Left lung (tissue), 10 donors: ENCODE results near the gene SLC25A42. TPM values are rescaled to one million over a fixed set of nuclear protein-coding genes. Genes with fewer than 3 reads are reported as not detected.
A peak's percentile ranks its signal among the peaks of the same experiment; 100 is the strongest.

Source experiments
- ATAC-seq: fragments of 200-7000 bp; cut with Tn5 transposase; one replicate; pipeline ENCODE4 v1.9.1; 2020; ENCODE audit warnings: moderate library complexity
- DNase-seq, 4 donors: peaks; one replicate each; pipeline ENCODE4 v3.0.0-alpha.2; 2013 to 2020
- H3K27ac ChIP-seq, 2 donors: fragments of 200-600 bp; sonication (generic) in 1 of 2; one replicate each; pipeline versions ENCODE4 v1.5.0 to v1.8.0; 2020 to 2021
- H3K27me3 ChIP-seq, 2 donors: fragments of 200-600 bp; sonication (generic) in 1 of 2; one replicate each; pipeline versions ENCODE4 v1.5.0 to v1.8.0; 2020 to 2021
- H3K36me3 ChIP-seq, 2 donors: fragments of 200-600 bp; sonication (generic) in 1 of 2; one replicate each; pipeline versions ENCODE4 v1.5.0 to v1.8.0; 2020 to 2021
- H3K4me1 ChIP-seq, 2 donors: fragments of 200-600 bp; one replicate each; pipeline ENCODE4 v1.8.0; 2021
- H3K4me3 ChIP-seq, 2 donors: fragments of 200-600 bp; sonication (generic) in 1 of 2; one replicate each; pipeline versions ENCODE4 v1.5.0 to v1.8.0; 2020 to 2021; ENCODE audit warnings: mild to moderate bottlenecking in 1 of 2
- H3K9me3 ChIP-seq, 2 donors: fragments of 200-600 bp; sonication (generic) in 1 of 2; one replicate each; pipeline versions ENCODE4 v1.5.0 to v1.8.0; 2020 to 2021
- intact Hi-C, 2 donors: fragments of 100-400 bp; cut with DNase I; formaldehyde crosslinking; loops; one replicate each; pipeline versions ENCODE4 v1.11.2 to v1.14.2; 2022
- polyA plus RNA-seq, 6 donors: library from polyadenylated mRNA; unstranded; fragments of 120-200 nt; gene quantifications; one replicate each; pipeline ENCODE4 v1.2.1, GENCODE V29; 2013; ENCODE audit not compliant: insufficient read length in 6 of 6
- total RNA-seq, 2 donors: library from RNA; stranded (reverse); fragmentation: NEBNext Ultra II Directional; extraction: Animal tissue kit (Norgen Biotek cat#: 25700); gene quantifications; one replicate each; pipeline ENCODE4 v1.2.1, GENCODE V29; 2021
- TF ChIP-seq, protein P1 (sequence below), 2 donors: fragments of 200-600 bp; sonication (generic) in 1 of 2; IDR thresholded peaks; one replicate each; pipeline versions ENCODE4 v1.5.0 to v1.8.0; 2021; ENCODE audit warnings: antibody characterized with exemption in 2 of 2
- donor health status: DM: no; HTN: yes; CAD: no.
- donor health status: DM: no; HTN: no; CAD: no.

Gene SLC25A42
- total and polyA plus RNA-seq, 8 donors, result 7.6 to 16.6 (median 12.8) TPM

GRCh38 chr19:19040417-19040816 is 23.4 kb upstream of the SLC25A42 start:
- peak overlapping the region; percentile 55 to 60 for H3K27ac ChIP-seq
- peaks cover 0 to 14% of the 10 kb centered on the region in 2 donors for H3K4me1 ChIP-seq
- DNase-seq (peak; percentile 29 to 84 (median 62)), ATAC-seq (peak; percentile 86)
- H3K4me3 ChIP-seq, result no peak overlapping the region
- TF ChIP-seq, protein P1, sequence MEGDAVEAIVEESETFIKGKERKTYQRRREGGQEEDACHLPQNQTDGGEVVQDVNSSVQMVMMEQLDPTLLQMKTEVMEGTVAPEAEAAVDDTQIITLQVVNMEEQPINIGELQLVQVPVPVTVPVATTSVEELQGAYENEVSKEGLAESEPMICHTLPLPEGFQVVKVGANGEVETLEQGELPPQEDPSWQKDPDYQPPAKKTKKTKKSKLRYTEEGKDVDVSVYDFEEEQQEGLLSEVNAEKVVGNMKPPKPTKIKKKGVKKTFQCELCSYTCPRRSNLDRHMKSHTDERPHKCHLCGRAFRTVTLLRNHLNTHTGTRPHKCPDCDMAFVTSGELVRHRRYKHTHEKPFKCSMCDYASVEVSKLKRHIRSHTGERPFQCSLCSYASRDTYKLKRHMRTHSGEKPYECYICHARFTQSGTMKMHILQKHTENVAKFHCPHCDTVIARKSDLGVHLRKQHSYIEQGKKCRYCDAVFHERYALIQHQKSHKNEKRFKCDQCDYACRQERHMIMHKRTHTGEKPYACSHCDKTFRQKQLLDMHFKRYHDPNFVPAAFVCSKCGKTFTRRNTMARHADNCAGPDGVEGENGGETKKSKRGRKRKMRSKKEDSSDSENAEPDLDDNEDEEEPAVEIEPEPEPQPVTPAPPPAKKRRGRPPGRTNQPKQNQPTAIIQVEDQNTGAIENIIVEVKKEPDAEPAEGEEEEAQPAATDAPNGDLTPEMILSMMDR (IDR thresholded peaks at IDR 0.05), result no peak
- peaks cover 0 to 39% of the 10 kb centered on the region in 2 donors for H3K36me3 ChIP-seq
- no peaks in the 10 kb centered on the region for H3K9me3 ChIP-seq
- intact Hi-C loops, result no loop called here
- no peaks in the 10 kb centered on the region for H3K27me3 ChIP-seq

- intact Hi-C loops, result no loop called here
Measured at GRCh38 chr19:19042732-19043280, 21.0 kb upstream of the SLC25A42 start.

DNA sequence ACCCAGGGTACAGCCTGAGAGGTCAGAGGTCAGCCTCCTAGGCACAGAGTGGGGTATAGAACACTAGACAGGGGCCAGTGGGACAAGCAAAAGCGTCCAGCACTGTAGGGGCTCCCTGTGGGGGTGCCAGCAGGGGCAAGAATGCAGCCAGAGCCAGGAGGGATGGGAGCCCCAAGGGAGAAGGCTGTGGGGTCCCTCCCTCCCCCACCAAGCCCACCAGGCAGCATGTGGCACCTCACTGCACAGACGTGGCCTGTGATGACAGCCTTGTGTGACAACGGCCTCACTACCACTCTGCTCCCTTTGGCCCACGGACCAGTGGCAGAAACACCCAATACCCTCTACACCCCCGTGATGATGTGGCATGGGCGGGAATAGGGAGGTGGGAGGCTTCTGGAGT is 20.3 kb upstream of the SLC25A42 start:
- intact Hi-C loops, result no loop called here

More at GRCh38 chr19:19042732-19043280, 21.0 kb upstream of the SLC25A42 start:
- H3K9me3 ChIP-seq, result no peaks in the 10 kb centered on the region
- H3K27me3 ChIP-seq, result no peaks in the 10 kb centered on the region
- TF ChIP-seq, protein P1 (IDR thresholded peaks at IDR 0.05), result no peak
- H3K4me1 ChIP-seq, result peaks cover 0 to 13% of the 10 kb centered on the region in 2 donors
- DNase-seq (no peak), ATAC-seq (no peak)
- no peak overlapping the region for H3K27ac ChIP-seq
- no peak overlapping the region for H3K4me3 ChIP-seq
- H3K36me3 ChIP-seq, result peaks cover 0 to 59% of the 10 kb centered on the region in 2 donors

GRCh38 chr19:19043881-19044280 is 19.9 kb upstream of the SLC25A42 start:
- intact Hi-C loops, result no loop called here
- Histone ChIP-seq H3K27ac (no peak overlapping the region), H3K4me3 (no peak overlapping the region), H3K36me3 (peaks cover 0 to 59% of the 10 kb centered on the region in 2 donors), H3K9me3 (no peaks in the 10 kb centered on the region), H3K4me1 (peaks cover 0 to 13% of the 10 kb centered on the region in 2 donors), H3K27me3 (no peaks in the 10 kb centered on the region)
- TF ChIP-seq, protein P1 (IDR thresholded peaks at IDR 0.05), result no peak
- DNase-seq (no peak), ATAC-seq (no peak)

More for the DNA sequence above, 20.3 kb upstream of the SLC25A42 start:
- ATAC-seq, result no peak
- no peak for DNase-seq
- Histone ChIP-seq H3K27ac (no peak overlapping the region), H3K4me3 (no peak overlapping the region), H3K4me1 (peaks cover 0 to 13% of the 10 kb centered on the region in 2 donors), H3K36me3 (peaks cover 0 to 59% of the 10 kb centered on the region in 2 donors), H3K9me3 (no peaks in the 10 kb centered on the region), H3K27me3 (no peaks in the 10 kb centered on the region)
- TF ChIP-seq, protein P1 (IDR thresholded peaks at IDR 0.05), result no peak

DNA sequence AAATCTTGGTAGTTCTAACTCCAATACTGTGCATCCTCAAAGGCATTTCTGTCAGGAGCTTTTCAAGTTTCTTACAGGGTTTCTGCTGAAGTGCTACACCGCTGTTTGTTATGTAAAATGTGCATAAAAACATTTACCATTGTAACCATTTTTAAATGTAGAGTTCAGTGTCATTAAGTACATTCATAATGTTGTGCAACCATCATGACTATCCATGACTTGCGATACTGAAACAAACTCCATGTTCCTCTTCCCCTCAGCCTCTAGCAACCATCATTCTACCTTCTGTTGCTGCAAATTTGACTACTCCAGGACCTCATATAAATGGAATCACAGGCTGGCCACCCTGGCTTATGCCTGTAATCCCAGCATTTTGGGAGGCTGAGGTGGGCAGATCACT is 14.4 kb upstream of the SLC25A42 start:
- TF ChIP-seq, protein P1 (IDR thresholded peaks at IDR 0.05), result no peak
- no peak for ATAC-seq
- Histone ChIP-seq H3K9me3 (no peaks in the 10 kb centered on the region), H3K27ac (no peak overlapping the region), H3K4me3 (no peak overlapping the region), H3K4me1 (no peaks in the 10 kb centered on the region), H3K27me3 (no peaks in the 10 kb centered on the region), H3K36me3 (peaks cover 0 to 87% of the 10 kb centered on the region in 2 donors)
- DNase-seq, result no peak
- intact Hi-C loops, result no loop called here
